ENCODE results near the gene HECTD2.
"Not testable (repeated sequence)": the region's sequence is repeated elsewhere in the genome, so short reads cannot be mapped to it uniquely, and the experiment has no call there.

Gene HECTD2

GRCh38 chr10:91416339-91416855, 6.3 kb downstream of the HECTD2 start:
- no peak overlapping the region for H3K9ac ChIP-seq (ENCODE audit: low read depth, low read length)
- H3K4me3 ChIP-seq (ENCODE audit: low read depth, low read length), result no peak overlapping the region
- H3K4me1 ChIP-seq (ENCODE audit: control insufficient read depth, insufficient read depth, low read length), result peaks cover 16% of the 10 kb centered on the region; the same call in 1 of the 2 replicates
- no peaks in the 10 kb centered on the region; the same call in 1 of the 2 replicates for H3K27me3 ChIP-seq (ENCODE audit: control insufficient read depth, insufficient read depth, low read length)
- no peaks in the 10 kb centered on the region for H3K9me3 ChIP-seq (ENCODE audit: control insufficient read depth, insufficient read depth, low read length)
- H3K27ac ChIP-seq (ENCODE audit: low read depth, low read length), result no peak overlapping the region
- no peaks in the 10 kb centered on the region for H3K36me3 ChIP-seq (ENCODE audit: control insufficient read depth, insufficient read depth, low read length)

- Histone ChIP-seq H3K4me3 (ENCODE audit: low read depth, low read length) (no peak overlapping the region), H3K36me3 (ENCODE audit: control insufficient read depth, insufficient read depth, low read length) (no peaks in the 10 kb centered on the region), H3K4me1 (ENCODE audit: control insufficient read depth, insufficient read depth, low read length) (peaks cover 11% of the 10 kb centered on the region; the same call in 1 of the 2 replicates), H3K27me3 (ENCODE audit: control insufficient read depth, insufficient read depth, low read length) (no peaks in the 10 kb centered on the region), H3K27ac (ENCODE audit: low read depth, low read length) (no peak overlapping the region), H3K9ac (ENCODE audit: low read depth, low read length) (no peak overlapping the region), H3K9me3 (ENCODE audit: control insufficient read depth, insufficient read depth, low read length) (no peaks in the 10 kb centered on the region)
Observed at GRCh38 chr10:91418416-91418815, 8.3 kb downstream of the HECTD2 start.

GRCh38 chr10:91420868-91421267, 10.7 kb downstream of the HECTD2 start:
- no peaks in the 10 kb centered on the region for H3K9me3 ChIP-seq (ENCODE audit: control insufficient read depth, insufficient read depth, low read length)
- no peak overlapping the region for H3K4me3 ChIP-seq (ENCODE audit: low read depth, low read length)
- H3K27ac ChIP-seq (ENCODE audit: low read depth, low read length), result no peak overlapping the region
- H3K27me3 ChIP-seq (ENCODE audit: control insufficient read depth, insufficient read depth, low read length), result no peaks in the 10 kb centered on the region
- peaks cover 4% of the 10 kb centered on the region; the same call in 1 of the 2 replicates for H3K4me1 ChIP-seq (ENCODE audit: control insufficient read depth, insufficient read depth, low read length)
- H3K9ac ChIP-seq (ENCODE audit: low read depth, low read length), result no peak overlapping the region
- H3K36me3 ChIP-seq (ENCODE audit: control insufficient read depth, insufficient read depth, low read length), result no peaks in the 10 kb centered on the region

GRCh38 chr10:91422915-91423314, 12.8 kb downstream of the HECTD2 start:
- H3K27ac ChIP-seq (ENCODE audit: low read depth, low read length), result no peak overlapping the region
- H3K27me3 ChIP-seq (ENCODE audit: control insufficient read depth, insufficient read depth, low read length), result no peaks in the 10 kb centered on the region
- no peaks in the 10 kb centered on the region for H3K36me3 ChIP-seq (ENCODE audit: control insufficient read depth, insufficient read depth, low read length)
- no peaks in the 10 kb centered on the region for H3K9me3 ChIP-seq (ENCODE audit: control insufficient read depth, insufficient read depth, low read length)
- H3K4me3 ChIP-seq (ENCODE audit: low read depth, low read length), result no peak overlapping the region
- H3K4me1 ChIP-seq (ENCODE audit: control insufficient read depth, insufficient read depth, low read length), result peaks cover 4% of the 10 kb centered on the region; the same call in 1 of the 2 replicates
- no peak overlapping the region for H3K9ac ChIP-seq (ENCODE audit: low read depth, low read length)

GRCh38 chr10:91424016-91424415, 13.9 kb downstream of the HECTD2 start:
- Histone ChIP-seq H3K4me3 (ENCODE audit: low read depth, low read length) (no peak overlapping the region), H3K27ac (ENCODE audit: low read depth, low read length) (no peak overlapping the region), H3K36me3 (ENCODE audit: control insufficient read depth, insufficient read depth, low read length) (no peaks in the 10 kb centered on the region), H3K9me3 (ENCODE audit: control insufficient read depth, insufficient read depth, low read length) (no peaks in the 10 kb centered on the region), H3K27me3 (ENCODE audit: control insufficient read depth, insufficient read depth, low read length) (no peaks in the 10 kb centered on the region), H3K9ac (ENCODE audit: low read depth, low read length) (no peak overlapping the region), H3K4me1 (ENCODE audit: control insufficient read depth, insufficient read depth, low read length) (peaks cover 4% of the 10 kb centered on the region; the same call in 1 of the 2 replicates)

GRCh38 chr10:91432175-91432574, 22.0 kb downstream of the HECTD2 start:
- no peak overlapping the region for H3K4me3 ChIP-seq (ENCODE audit: low read depth, low read length)
- no peaks in the 10 kb centered on the region for H3K27me3 ChIP-seq (ENCODE audit: control insufficient read depth, insufficient read depth, low read length)
- H3K4me1 ChIP-seq (ENCODE audit: control insufficient read depth, insufficient read depth, low read length), result no peaks in the 10 kb centered on the region
- no peaks in the 10 kb centered on the region for H3K9me3 ChIP-seq (ENCODE audit: control insufficient read depth, insufficient read depth, low read length)
- no peak overlapping the region for H3K9ac ChIP-seq (ENCODE audit: low read depth, low read length)
- no peak overlapping the region for H3K27ac ChIP-seq (ENCODE audit: low read depth, low read length)
- no peaks in the 10 kb centered on the region; the same call in 1 of the 2 replicates for H3K36me3 ChIP-seq (ENCODE audit: control insufficient read depth, insufficient read depth, low read length)

- no peak overlapping the region for H3K27ac ChIP-seq (ENCODE audit: low read depth, low read length)
- H3K36me3 ChIP-seq (ENCODE audit: control insufficient read depth, insufficient read depth, low read length), result no peaks in the 10 kb centered on the region; the same call in 1 of the 2 replicates
- no peak overlapping the region for H3K9ac ChIP-seq (ENCODE audit: low read depth, low read length)
Observed at GRCh38 chr10:91433620-91434019, 23.5 kb downstream of the HECTD2 start.

GRCh38 chr10:91434041-91434440, 23.9 kb downstream of the HECTD2 start:
- Histone ChIP-seq H3K4me1 (ENCODE audit: control insufficient read depth, insufficient read depth, low read length) (no peaks in the 10 kb centered on the region), H3K36me3 (ENCODE audit: control insufficient read depth, insufficient read depth, low read length) (no peaks in the 10 kb centered on the region; the same call in 1 of the 2 replicates), H3K27ac (ENCODE audit: low read depth, low read length) (no peak overlapping the region), H3K9ac (ENCODE audit: low read depth, low read length) (no peak overlapping the region), H3K4me3 (ENCODE audit: low read depth, low read length) (no peak overlapping the region), H3K9me3 (ENCODE audit: control insufficient read depth, insufficient read depth, low read length) (no peaks in the 10 kb centered on the region), H3K27me3 (ENCODE audit: control insufficient read depth, insufficient read depth, low read length) (no peaks in the 10 kb centered on the region)

More at GRCh38 chr10:91433620-91434019, 23.5 kb downstream of the HECTD2 start:
- Histone ChIP-seq H3K9me3 (ENCODE audit: control insufficient read depth, insufficient read depth, low read length) (no peaks in the 10 kb centered on the region), H3K4me3 (ENCODE audit: low read depth, low read length) (no peak overlapping the region), H3K4me1 (ENCODE audit: control insufficient read depth, insufficient read depth, low read length) (no peaks in the 10 kb centered on the region), H3K27me3 (ENCODE audit: control insufficient read depth, insufficient read depth, low read length) (no peaks in the 10 kb centered on the region)

GRCh38 chr10:91435241-91435640, 25.1 kb downstream of the HECTD2 start:
- no peaks in the 10 kb centered on the region for H3K4me1 ChIP-seq (ENCODE audit: control insufficient read depth, insufficient read depth, low read length)
- no peak overlapping the region for H3K27ac ChIP-seq (ENCODE audit: low read depth, low read length)

GRCh38 chr10:91438228-91438627, 28.1 kb downstream of the HECTD2 start:
- not testable (repeated sequence) for H3K4me1 ChIP-seq (ENCODE audit: control insufficient read depth, insufficient read depth, low read length); H3K27me3 ChIP-seq (ENCODE audit: control insufficient read depth, insufficient read depth, low read length); H3K4me3 ChIP-seq (ENCODE audit: low read depth, low read length); H3K36me3 ChIP-seq (ENCODE audit: control insufficient read depth, insufficient read depth, low read length); H3K9me3 ChIP-seq (ENCODE audit: control insufficient read depth, insufficient read depth, low read length); H3K9ac ChIP-seq (ENCODE audit: low read depth, low read length); H3K27ac ChIP-seq (ENCODE audit: low read depth, low read length)

More at GRCh38 chr10:91435241-91435640, 25.1 kb downstream of the HECTD2 start:
- Histone ChIP-seq H3K36me3 (ENCODE audit: control insufficient read depth, insufficient read depth, low read length) (no peaks in the 10 kb centered on the region; the same call in 1 of the 2 replicates), H3K9me3 (ENCODE audit: control insufficient read depth, insufficient read depth, low read length) (no peaks in the 10 kb centered on the region), H3K4me3 (ENCODE audit: low read depth, low read length) (no peak overlapping the region), H3K9ac (ENCODE audit: low read depth, low read length) (no peak overlapping the region), H3K27me3 (ENCODE audit: control insufficient read depth, insufficient read depth, low read length) (no peaks in the 10 kb centered on the region)

- no peaks in the 10 kb centered on the region for H3K36me3 ChIP-seq (ENCODE audit: control insufficient read depth, insufficient read depth, low read length)
- H3K9me3 ChIP-seq (ENCODE audit: control insufficient read depth, insufficient read depth, low read length), result peaks cover 2% of the 10 kb centered on the region; the same call in 1 of the 2 replicates
- H3K27me3 ChIP-seq (ENCODE audit: control insufficient read depth, insufficient read depth, low read length), result no peaks in the 10 kb centered on the region
- H3K4me1 ChIP-seq (ENCODE audit: control insufficient read depth, insufficient read depth, low read length), result peaks cover 11% of the 10 kb centered on the region; the same call in 1 of the 2 replicates
- no peak overlapping the region for H3K9ac ChIP-seq (ENCODE audit: low read depth, low read length)
- no peak overlapping the region for H3K4me3 ChIP-seq (ENCODE audit: low read depth, low read length)
- H3K27ac ChIP-seq (ENCODE audit: low read depth, low read length), result no peak overlapping the region
Observed at GRCh38 chr10:91444211-91445182, 34.4 kb downstream of the HECTD2 start.

Measured in HUES48 (cell line).